ENCODE results near the gene TCTN1.

Gene TCTN1

GRCh38 chr12:110679201-110679600, 65.3 kb downstream of the TCTN1 start:
- no peak for DNase-seq (ENCODE audit: low read depth, low spot score)

- no peak for DNase-seq (ENCODE audit: low read depth, low spot score)
These were observed 66.1 kb downstream of the TCTN1 start for GRCh38 chr12:110680032-110680431.

DNA sequence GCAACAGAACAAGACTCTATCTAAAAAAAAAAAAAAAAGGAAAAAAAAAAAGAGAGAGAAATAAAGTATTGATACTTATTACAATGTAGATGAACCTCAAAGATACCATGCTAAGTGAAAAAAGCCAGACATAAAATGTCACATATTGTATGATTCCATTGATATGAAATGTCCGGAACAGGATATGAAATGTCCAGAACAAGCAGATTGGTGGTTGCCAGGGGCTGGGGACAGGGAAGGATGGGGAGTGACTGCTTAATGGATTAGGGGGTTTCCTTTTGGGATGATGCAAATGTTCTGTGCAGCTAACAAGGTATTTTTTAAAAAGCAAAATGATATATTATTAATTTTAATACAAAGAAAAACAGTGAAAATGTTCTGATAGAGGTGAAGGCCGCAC, 70.0 kb downstream of the TCTN1 start:
- no peak for DNase-seq (ENCODE audit: low read depth, low spot score)

- no peak for DNase-seq (ENCODE audit: low read depth, low spot score)
These were observed 70.4 kb downstream of the TCTN1 start for GRCh38 chr12:110684312-110684836.

- no peak for DNase-seq (ENCODE audit: low read depth, low spot score)
These were observed 72.5 kb downstream of the TCTN1 start for GRCh38 chr12:110686294-110686903.

DNA sequence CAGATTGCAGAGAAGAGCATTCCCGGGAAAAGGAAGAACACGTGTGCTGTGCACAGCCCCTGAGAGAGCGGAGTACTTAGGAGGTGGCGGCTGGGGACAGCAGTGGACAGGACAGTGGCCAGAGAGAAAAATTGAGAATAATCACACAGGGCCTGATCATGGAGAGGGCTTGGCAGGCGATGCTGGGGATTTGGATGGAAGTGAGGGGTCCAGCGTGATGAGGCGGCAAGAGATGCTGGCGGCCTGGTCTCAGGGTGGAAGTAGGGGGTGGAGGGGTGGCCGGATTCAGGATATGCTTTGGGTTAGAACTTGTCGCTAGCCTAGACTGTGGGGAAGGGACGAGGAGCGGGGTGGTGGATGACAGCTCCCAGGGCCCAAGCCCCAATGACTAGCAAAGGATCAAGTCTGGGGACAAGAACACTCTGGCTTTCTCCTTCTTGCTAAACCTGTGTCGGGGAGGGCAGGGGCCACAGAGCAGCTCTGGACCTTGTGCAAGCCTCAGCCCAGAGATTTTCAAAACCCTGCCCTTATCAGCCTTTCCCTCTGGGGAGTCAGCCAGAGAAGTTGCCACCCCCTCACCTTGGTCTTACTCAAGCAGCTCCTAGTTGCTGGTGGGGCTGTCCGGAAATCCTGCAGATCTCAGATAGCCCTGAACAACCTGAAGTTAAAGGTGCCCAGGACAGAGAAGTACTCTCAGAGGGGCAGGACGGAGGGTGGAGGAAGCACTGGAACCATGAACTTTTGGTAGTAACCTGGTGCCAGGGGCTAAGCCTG, 73.7 kb downstream of the TCTN1 start:
- DNase-seq (ENCODE audit: low read depth, low spot score): no peak

DNA sequence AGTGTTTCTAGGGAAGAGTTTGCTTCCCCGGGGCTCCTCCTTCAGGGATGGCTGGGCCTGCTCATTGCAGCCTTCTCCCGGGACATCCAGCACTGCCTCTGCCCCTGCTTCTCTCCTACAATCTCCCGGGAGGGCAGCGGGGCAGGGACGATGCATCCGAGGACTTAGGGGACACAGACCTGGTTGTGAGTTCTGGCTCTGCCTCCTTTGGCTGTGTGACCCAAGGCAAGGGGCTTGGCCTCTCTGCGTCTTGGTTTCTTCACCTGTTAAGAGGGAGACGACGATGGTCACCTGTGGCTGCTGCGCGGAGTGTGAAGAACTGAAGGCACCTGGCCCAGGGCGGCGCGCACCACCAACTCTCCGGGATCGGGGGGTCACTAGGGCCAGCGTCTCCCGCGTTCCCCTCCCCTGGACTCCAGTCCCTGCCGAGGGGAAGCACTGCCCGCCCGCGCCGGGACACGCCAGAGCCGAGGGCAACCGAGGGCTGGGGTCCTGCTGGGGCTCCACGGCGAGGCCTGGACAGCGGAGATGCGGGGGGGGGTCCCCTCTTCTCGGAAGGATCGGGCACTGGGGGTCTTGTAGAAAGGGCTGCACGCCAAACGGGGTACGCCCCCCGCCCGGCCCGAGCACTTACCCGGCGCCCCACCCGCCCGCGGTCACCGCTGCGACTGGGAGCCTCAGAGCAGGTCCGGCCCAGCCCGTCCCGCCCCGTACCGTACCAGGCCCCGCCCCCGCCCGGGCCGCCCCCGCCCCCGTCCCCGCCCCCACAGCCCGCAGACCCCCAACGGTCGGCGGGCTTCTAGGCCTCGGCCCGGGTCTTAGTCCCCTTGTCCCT, 74.7 kb downstream of the TCTN1 start, which contains the start of gene HVCN1:
Gene HVCN1, minus strand, starts transcription at position 670 of the 835 bp plus-strand sequence. CDS start 5,870 bp downstream, outside the sequence.
- no peak for DNase-seq (ENCODE audit: low read depth, low spot score)

- DNase-seq (ENCODE audit: low read depth, low spot score): no peak
These were observed 75.6 kb downstream of the TCTN1 start for GRCh38 chr12:110689281-110690126.

GRCh38 chr12:110690127-110690430, 76.2 kb downstream of the TCTN1 start:
- no peak for DNase-seq (ENCODE audit: low read depth, low spot score)

DNA sequence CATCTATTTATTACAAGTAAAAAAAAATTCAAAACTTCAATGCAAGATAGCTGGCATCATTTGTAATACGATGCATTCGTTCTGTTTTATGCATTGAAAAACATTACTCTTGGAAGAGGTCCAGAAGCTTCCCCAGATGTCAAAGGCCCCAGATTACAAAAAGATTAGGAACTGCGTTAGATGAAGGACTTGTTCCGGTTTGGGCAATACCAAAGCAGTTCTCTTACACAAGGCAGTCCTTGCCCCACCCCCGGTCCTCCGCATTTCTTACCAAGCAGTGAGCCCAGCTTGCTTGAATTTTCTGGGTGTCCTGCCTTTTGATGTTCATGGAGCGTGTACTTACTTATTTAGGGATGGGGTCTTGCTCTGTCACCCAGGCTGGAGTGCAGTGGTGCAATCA, 79.8 kb downstream of the TCTN1 start:
- DNase-seq (ENCODE audit: low read depth, low spot score): no peak

GRCh38 chr12:110694330-110694901, 80.5 kb downstream of the TCTN1 start:
- DNase-seq (ENCODE audit: low read depth, low spot score): no peak

GRCh38 chr12:110696283-110696682, 82.4 kb downstream of the TCTN1 start:
- DNase-seq (ENCODE audit: low read depth, low spot score): no peak

DNA sequence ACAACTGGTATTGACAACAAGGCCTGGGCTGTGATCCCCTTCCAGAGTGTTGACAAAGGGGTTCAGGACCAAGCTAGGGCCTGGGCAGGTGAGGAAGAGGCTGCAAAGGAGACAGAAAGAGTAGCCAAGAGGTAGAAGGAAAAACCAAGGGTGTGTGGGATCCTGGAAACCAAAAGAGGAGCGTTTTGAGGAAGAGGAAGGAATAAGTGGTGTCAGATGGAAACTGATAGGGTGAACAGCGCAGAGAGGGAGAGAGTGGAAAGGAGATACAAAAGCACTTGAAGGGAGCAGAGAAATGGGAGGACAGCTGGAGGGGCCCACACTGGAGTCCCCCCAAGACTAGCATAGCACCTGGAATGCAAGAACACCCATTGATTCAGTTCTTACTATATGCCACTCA, 83.3 kb downstream of the TCTN1 start:
- DNase-seq (ENCODE audit: low read depth, low spot score): no peak

GRCh38 chr12:110698171-110698902, 84.4 kb downstream of the TCTN1 start:
- peak; percentile 80 for DNase-seq (ENCODE audit: low read depth, low spot score)

All from iPS DF 19.7 (cell line).